Gastroesophageal sphincter (tissue), 3 donors: ENCODE data around the gene MRPS23.

Experiments used
- EP300 ChIP-seq: sonication (generic); formaldehyde crosslinking; IDR thresholded peaks from one replicate; pipeline ENCODE4 v1.6.1; 2017; ENCODE audit warnings: antibody characterized with exemption, mild to moderate bottlenecking
- POLR2A ChIP-seq, 2 donors: fragments of 450-650 bp; IDR thresholded peaks; one replicate each; pipeline ENCODE4 v1.6.1; 2017; ENCODE audit warnings: antibody characterized with exemption in 2 of 2, mild to moderate bottlenecking in 2 of 2, moderate library complexity in 1 of 2
- POLR2AphosphoS5 ChIP-seq: sonication (generic); formaldehyde crosslinking; IDR thresholded peaks from one replicate; pipeline ENCODE4 v1.6.1; 2017; ENCODE audit warnings: antibody characterized with exemption
- TF ChIP-seq, protein P1 (sequence below), 4 experiments: fragments of 200-600 bp in 2 of 4; fragments of 450-650 bp in 2 of 4; sonication (generic) in 1 of 4; IDR thresholded peaks; one replicate each; pipeline ENCODE4 v1.5.1; 2017 to 2019; ENCODE audit warnings: antibody characterized with exemption in 4 of 4, mild to moderate bottlenecking in 2 of 4, moderate library complexity in 2 of 4

DNA sequence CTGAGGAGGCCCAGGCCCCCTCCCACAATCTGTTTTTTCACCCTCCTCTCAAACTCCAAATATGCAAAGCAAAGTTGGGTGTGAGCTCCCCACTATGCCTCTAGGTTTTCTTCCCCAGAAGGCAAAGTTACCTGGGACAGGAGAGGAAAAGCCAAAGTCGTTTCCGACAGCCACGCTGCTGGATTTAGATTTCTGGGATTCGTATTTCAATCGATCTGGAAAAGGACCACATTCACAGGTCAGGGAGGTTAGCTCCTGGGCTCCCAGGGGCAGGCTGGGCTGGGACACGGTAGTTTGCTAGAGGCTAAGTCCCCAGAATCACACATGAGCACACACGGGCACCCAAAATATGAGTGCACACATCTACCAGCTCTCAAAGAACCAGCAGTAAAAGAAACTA lies 21.3 kb upstream of the MRPS23 start:
- TF ChIP-seq POLR2A (IDR thresholded peaks at IDR 0.05) (no peak), POLR2AphosphoS5 (no peak), EP300 (no peak)
- TF ChIP-seq, protein P1, sequence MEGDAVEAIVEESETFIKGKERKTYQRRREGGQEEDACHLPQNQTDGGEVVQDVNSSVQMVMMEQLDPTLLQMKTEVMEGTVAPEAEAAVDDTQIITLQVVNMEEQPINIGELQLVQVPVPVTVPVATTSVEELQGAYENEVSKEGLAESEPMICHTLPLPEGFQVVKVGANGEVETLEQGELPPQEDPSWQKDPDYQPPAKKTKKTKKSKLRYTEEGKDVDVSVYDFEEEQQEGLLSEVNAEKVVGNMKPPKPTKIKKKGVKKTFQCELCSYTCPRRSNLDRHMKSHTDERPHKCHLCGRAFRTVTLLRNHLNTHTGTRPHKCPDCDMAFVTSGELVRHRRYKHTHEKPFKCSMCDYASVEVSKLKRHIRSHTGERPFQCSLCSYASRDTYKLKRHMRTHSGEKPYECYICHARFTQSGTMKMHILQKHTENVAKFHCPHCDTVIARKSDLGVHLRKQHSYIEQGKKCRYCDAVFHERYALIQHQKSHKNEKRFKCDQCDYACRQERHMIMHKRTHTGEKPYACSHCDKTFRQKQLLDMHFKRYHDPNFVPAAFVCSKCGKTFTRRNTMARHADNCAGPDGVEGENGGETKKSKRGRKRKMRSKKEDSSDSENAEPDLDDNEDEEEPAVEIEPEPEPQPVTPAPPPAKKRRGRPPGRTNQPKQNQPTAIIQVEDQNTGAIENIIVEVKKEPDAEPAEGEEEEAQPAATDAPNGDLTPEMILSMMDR (IDR thresholded peaks at IDR 0.05): no peak
